Measurements from ENCODE around the gene ATP10D. TPM values are rescaled to one million over a fixed set of nuclear protein-coding genes. Genes with fewer than 3 reads are reported as not detected.

Gene ATP10D
- total and polyA plus RNA-seq, 9 of the 15 experiments (the other 6 are each of a cell fraction or from before 2014, with no cell fraction given): 0.10 to 0.36 (median 0.19) TPM; not detected in 1

DNA sequence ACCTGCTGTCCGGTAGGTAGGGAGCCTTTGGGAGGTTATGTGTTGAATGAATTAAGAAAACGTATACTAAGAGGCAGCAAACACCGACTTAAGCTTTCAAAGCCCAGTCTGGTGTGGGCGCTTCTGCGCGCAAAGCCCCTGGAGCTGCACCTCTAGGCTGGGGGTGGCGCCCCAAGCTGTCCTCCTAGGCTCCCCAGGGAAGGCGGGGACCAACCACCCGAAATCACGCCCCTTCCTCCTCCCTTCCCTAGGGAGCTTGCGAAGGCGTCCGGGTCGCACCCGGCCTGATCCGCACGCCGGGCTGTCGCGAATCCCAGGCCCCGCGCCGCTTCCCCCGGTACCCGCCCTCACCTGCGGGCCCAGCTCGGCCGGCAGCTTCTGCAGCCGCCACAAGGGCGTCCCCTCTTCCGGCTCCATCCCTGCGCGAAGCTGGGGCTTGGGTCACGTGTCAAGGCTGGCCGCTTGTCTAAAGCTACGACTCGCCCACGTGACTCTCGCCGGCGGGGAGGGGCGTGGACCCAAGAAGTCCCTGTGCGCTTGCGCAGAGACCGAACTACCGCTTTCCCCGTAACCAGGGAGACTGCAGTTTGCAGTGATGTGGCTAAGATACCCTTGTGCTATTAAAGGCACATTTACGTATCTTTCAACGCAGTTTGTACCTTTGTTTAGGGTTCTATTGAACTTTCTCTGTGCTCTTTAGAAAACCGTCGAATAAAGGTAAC, 21.7 kb upstream of the ATP10D start, which contains the start of gene COMMD8 (continued):
- TF ChIP-seq GABPA (tag; conservative IDR thresholded peaks at IDR 0.05; ENCODE audit: low read depth) (peak; percentile 66), CC2D1A (IDR thresholded peaks at IDR 0.05) (no peak), TCF7L2 (IDR thresholded peaks at IDR 0.05; ENCODE audit: low read depth, low read length) (no peak), ZSCAN29 (IDR thresholded peaks at IDR 0.05) (no peak), POLR2G (IDR thresholded peaks at IDR 0.05; ENCODE audit: low read depth, low read length) (peak; percentile 92), PCBP2 (IDR thresholded peaks at IDR 0.05; ENCODE audit: low read depth, low read length, poor library complexity, severe bottlenecking) (no peak), SNRNP70 (optimal IDR thresholded peaks at IDR 0.05; ENCODE audit: low read depth, low read length) (no peak), CREM (IDR thresholded peaks at IDR 0.05; ENCODE audit: low read depth) (peak; percentile 59; the same call in 1 of the 2 replicates), FIP1L1 (IDR thresholded peaks at IDR 0.05; ENCODE audit: low read depth, low read length, poor library complexity, severe bottlenecking) (no peak), HNRNPUL1 (IDR thresholded peaks at IDR 0.05; ENCODE audit: low read length) (no peak), HCFC1 (IDR thresholded peaks at IDR 0.05; ENCODE audit: low read depth, low read length) (no peak; the same call in 1 of the 2 replicates), ZZZ3 (IDR thresholded peaks at IDR 0.05) (no peak), TFAM (CRISPR knock-in tag; conservative IDR thresholded peaks at IDR 0.05) (no peak), FUS (optimal IDR thresholded peaks at IDR 0.05; ENCODE audit: low read depth, low read length) (no peak), SRSF7 (optimal IDR thresholded peaks at IDR 0.05; ENCODE audit: low read depth, low read length) (no peak), XRCC3 (IDR thresholded peaks at IDR 0.05) (no peak), POLR2AphosphoS5 (IDR thresholded peaks at IDR 0.05; ENCODE audit: control insufficient read depth, insufficient read depth, low read depth, low read length) (no peak; the same call in 1 of the 2 replicates), ZKSCAN3 (CRISPR knock-in tag; IDR thresholded peaks at IDR 0.05) (no peak)
- TF ChIP-seq, protein P1, sequence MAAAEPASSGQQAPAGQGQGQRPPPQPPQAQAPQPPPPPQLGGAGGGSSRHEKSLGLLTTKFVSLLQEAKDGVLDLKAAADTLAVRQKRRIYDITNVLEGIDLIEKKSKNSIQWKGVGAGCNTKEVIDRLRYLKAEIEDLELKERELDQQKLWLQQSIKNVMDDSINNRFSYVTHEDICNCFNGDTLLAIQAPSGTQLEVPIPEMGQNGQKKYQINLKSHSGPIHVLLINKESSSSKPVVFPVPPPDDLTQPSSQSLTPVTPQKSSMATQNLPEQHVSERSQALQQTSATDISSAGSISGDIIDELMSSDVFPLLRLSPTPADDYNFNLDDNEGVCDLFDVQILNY (CRISPR knock-in tag; IDR thresholded peaks at IDR 0.05): no peak
- TF ChIP-seq, protein P2, sequence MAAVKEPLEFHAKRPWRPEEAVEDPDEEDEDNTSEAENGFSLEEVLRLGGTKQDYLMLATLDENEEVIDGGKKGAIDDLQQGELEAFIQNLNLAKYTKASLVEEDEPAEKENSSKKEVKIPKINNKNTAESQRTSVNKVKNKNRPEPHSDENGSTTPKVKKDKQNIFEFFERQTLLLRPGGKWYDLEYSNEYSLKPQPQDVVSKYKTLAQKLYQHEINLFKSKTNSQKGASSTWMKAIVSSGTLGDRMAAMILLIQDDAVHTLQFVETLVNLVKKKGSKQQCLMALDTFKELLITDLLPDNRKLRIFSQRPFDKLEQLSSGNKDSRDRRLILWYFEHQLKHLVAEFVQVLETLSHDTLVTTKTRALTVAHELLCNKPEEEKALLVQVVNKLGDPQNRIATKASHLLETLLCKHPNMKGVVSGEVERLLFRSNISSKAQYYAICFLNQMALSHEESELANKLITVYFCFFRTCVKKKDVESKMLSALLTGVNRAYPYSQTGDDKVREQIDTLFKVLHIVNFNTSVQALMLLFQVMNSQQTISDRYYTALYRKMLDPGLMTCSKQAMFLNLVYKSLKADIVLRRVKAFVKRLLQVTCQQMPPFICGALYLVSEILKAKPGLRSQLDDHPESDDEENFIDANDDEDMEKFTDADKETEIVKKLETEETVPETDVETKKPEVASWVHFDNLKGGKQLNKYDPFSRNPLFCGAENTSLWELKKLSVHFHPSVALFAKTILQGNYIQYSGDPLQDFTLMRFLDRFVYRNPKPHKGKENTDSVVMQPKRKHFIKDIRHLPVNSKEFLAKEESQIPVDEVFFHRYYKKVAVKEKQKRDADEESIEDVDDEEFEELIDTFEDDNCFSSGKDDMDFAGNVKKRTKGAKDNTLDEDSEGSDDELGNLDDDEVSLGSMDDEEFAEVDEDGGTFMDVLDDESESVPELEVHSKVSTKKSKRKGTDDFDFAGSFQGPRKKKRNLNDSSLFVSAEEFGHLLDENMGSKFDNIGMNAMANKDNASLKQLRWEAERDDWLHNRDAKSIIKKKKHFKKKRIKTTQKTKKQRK (IDR thresholded peaks at IDR 0.05; ENCODE audit: borderline replicate concordance, low read depth, low read length): no peak
- TF ChIP-seq, protein P3, sequence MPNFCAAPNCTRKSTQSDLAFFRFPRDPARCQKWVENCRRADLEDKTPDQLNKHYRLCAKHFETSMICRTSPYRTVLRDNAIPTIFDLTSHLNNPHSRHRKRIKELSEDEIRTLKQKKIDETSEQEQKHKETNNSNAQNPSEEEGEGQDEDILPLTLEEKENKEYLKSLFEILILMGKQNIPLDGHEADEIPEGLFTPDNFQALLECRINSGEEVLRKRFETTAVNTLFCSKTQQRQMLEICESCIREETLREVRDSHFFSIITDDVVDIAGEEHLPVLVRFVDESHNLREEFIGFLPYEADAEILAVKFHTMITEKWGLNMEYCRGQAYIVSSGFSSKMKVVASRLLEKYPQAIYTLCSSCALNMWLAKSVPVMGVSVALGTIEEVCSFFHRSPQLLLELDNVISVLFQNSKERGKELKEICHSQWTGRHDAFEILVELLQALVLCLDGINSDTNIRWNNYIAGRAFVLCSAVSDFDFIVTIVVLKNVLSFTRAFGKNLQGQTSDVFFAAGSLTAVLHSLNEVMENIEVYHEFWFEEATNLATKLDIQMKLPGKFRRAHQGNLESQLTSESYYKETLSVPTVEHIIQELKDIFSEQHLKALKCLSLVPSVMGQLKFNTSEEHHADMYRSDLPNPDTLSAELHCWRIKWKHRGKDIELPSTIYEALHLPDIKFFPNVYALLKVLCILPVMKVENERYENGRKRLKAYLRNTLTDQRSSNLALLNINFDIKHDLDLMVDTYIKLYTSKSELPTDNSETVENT (CRISPR knock-in tag; IDR thresholded peaks at IDR 0.05): no peak
